Measurements from ENCODE around the gene RGMB.
"Not testable (repeated sequence)": the region's sequence is repeated elsewhere in the genome, so short reads cannot be mapped to it uniquely, and the experiment has no call there.

- not testable (repeated sequence) for TF ChIP-seq POLR2A, POLR2AphosphoS5, TAF1, POU2F2, SPI1 (IDR thresholded peaks at IDR 0.05; ENCODE audit: low read depth, low read length)
These were observed 20.7 kb upstream of the RGMB start for GRCh38 chr5:98752801-98753200.
